Muscle layer of colon (tissue), 2 donors: Measurements from ENCODE around the gene PPFIBP2.

Experiments
- H3K27ac ChIP-seq: one replicate; pipeline ENCODE4 v1.7.0; 2013; ENCODE audit warnings: low read depth, mild to moderate bottlenecking, low read length, moderate library complexity
- H3K27me3 ChIP-seq, 2 donors: one replicate each; pipeline ENCODE4 v1.7.0; 2013; ENCODE audit warnings: low read length in 2 of 2, mild to moderate bottlenecking in 2 of 2; ENCODE audit not compliant: insufficient read depth in 2 of 2, control insufficient read depth in 1 of 2
- H3K36me3 ChIP-seq: one replicate; pipeline ENCODE4 v1.7.0; 2013; ENCODE audit warnings: mild to moderate bottlenecking, low read length; ENCODE audit not compliant: insufficient read depth
- H3K4me1 ChIP-seq: one replicate; pipeline ENCODE4 v1.7.0; 2013; ENCODE audit warnings: mild to moderate bottlenecking, low read length; ENCODE audit not compliant: insufficient read depth
- H3K4me3 ChIP-seq, 2 donors: one replicate each; pipeline ENCODE4 v1.7.0; 2013; ENCODE audit warnings: low read length in 2 of 2, low read depth in 1 of 2, mild to moderate bottlenecking in 1 of 2, moderate library complexity in 1 of 2
- H3K9ac ChIP-seq: one replicate; pipeline ENCODE4 v1.7.0; 2013; ENCODE audit warnings: low read length
- H3K9me3 ChIP-seq: one replicate; pipeline ENCODE4 v1.7.0; 2013; ENCODE audit warnings: mild to moderate bottlenecking, low read length
- donor health status: abdominal sarcoma.
- donor health status: Adenocarcinoma of cecum.

Gene PPFIBP2

GRCh38 chr11:7573558-7574296 lies 59.9 kb downstream of the PPFIBP2 start:
- Histone ChIP-seq H3K4me3 (no peak overlapping the region), H3K27me3 (peaks cover 0 to 4% of the 10 kb centered on the region in 2 donors), H3K36me3 (no peaks in the 10 kb centered on the region), H3K4me1 (peaks cover 50% of the 10 kb centered on the region), H3K9me3 (no peaks in the 10 kb centered on the region), H3K27ac (no peak overlapping the region), H3K9ac (no peak overlapping the region)

- Histone ChIP-seq H3K4me1 (peaks cover 54% of the 10 kb centered on the region), H3K36me3 (no peaks in the 10 kb centered on the region), H3K9me3 (no peaks in the 10 kb centered on the region), H3K9ac (no peak overlapping the region), H3K4me3 (no peak overlapping the region), H3K27ac (no peak overlapping the region), H3K27me3 (peaks cover 0 to 4% of the 10 kb centered on the region in 2 donors)
Observed at GRCh38 chr11:7574491-7575130, 60.8 kb downstream of the PPFIBP2 start.

- peak overlapping the region in 1 of 2 donors; percentile 51 for H3K4me3 ChIP-seq
- H3K36me3 ChIP-seq: no peaks in the 10 kb centered on the region
- H3K27me3 ChIP-seq: peaks cover 0 to 4% of the 10 kb centered on the region in 2 donors
- H3K9me3 ChIP-seq: no peaks in the 10 kb centered on the region
- H3K4me1 ChIP-seq: peaks cover 62% of the 10 kb centered on the region
- no peak overlapping the region for H3K9ac ChIP-seq
- H3K27ac ChIP-seq: no peak overlapping the region
Observed at GRCh38 chr11:7575841-7576725, 62.3 kb downstream of the PPFIBP2 start.

- Histone ChIP-seq H3K27me3 (peaks cover 0 to 4% of the 10 kb centered on the region in 2 donors), H3K9me3 (no peaks in the 10 kb centered on the region), H3K4me1 (peaks cover 64% of the 10 kb centered on the region), H3K4me3 (peak overlapping the region in 1 of 2 donors; percentile 51), H3K36me3 (no peaks in the 10 kb centered on the region), H3K27ac (peak overlapping the region; percentile 35), H3K9ac (no peak overlapping the region)
Observed at GRCh38 chr11:7576726-7577290, 63.0 kb downstream of the PPFIBP2 start.

- H3K4me1 ChIP-seq: peaks cover 56% of the 10 kb centered on the region
- H3K9me3 ChIP-seq: no peaks in the 10 kb centered on the region
- H3K4me3 ChIP-seq: peak overlapping the region in 1 of 2 donors; percentile 51
- peak overlapping the region; percentile 26 for H3K9ac ChIP-seq
- peaks cover 0 to 4% of the 10 kb centered on the region in 2 donors for H3K27me3 ChIP-seq
- H3K36me3 ChIP-seq: no peaks in the 10 kb centered on the region
- peak overlapping the region; percentile 35 for H3K27ac ChIP-seq
Observed at GRCh38 chr11:7577291-7578190, 63.7 kb downstream of the PPFIBP2 start.

- Histone ChIP-seq H3K27ac (no peak overlapping the region), H3K36me3 (no peaks in the 10 kb centered on the region), H3K4me3 (peak overlapping the region in 1 of 2 donors; percentile 51), H3K4me1 (peaks cover 54% of the 10 kb centered on the region), H3K9me3 (no peaks in the 10 kb centered on the region), H3K9ac (peak overlapping the region; percentile 26), H3K27me3 (peaks cover 0 to 4% of the 10 kb centered on the region in 2 donors)
Observed at GRCh38 chr11:7578276-7578955, 64.6 kb downstream of the PPFIBP2 start.

GRCh38 chr11:7579361-7579791 lies 65.6 kb downstream of the PPFIBP2 start:
- Histone ChIP-seq H3K36me3 (no peaks in the 10 kb centered on the region), H3K27me3 (peaks cover 0 to 4% of the 10 kb centered on the region in 2 donors), H3K4me3 (no peak overlapping the region), H3K27ac (no peak overlapping the region), H3K9ac (no peak overlapping the region), H3K9me3 (no peaks in the 10 kb centered on the region), H3K4me1 (peaks cover 54% of the 10 kb centered on the region)

GRCh38 chr11:7581021-7581590 lies 67.3 kb downstream of the PPFIBP2 start:
- Histone ChIP-seq H3K9ac (no peak overlapping the region), H3K4me3 (no peak overlapping the region), H3K27me3 (peaks cover 0 to 4% of the 10 kb centered on the region in 2 donors), H3K9me3 (no peaks in the 10 kb centered on the region), H3K36me3 (no peaks in the 10 kb centered on the region), H3K4me1 (peaks cover 48% of the 10 kb centered on the region), H3K27ac (no peak overlapping the region)

GRCh38 chr11:7582338-7582985 lies 68.7 kb downstream of the PPFIBP2 start:
- no peak overlapping the region for H3K27ac ChIP-seq
- H3K4me1 ChIP-seq: peaks cover 35% of the 10 kb centered on the region

More at GRCh38 chr11:7582338-7582985, 68.7 kb downstream of the PPFIBP2 start:
- H3K9me3 ChIP-seq: no peaks in the 10 kb centered on the region
- H3K27me3 ChIP-seq: no peaks in the 10 kb centered on the region
- H3K4me3 ChIP-seq: no peak overlapping the region
- no peak overlapping the region for H3K9ac ChIP-seq
- no peaks in the 10 kb centered on the region for H3K36me3 ChIP-seq
